ACHN (cell line): Measurements from ENCODE around the gene HTR5A.

Experiments used
- DNase-seq: peaks from one replicate; pipeline ENCODE4 v3.0.0-alpha.2; 2015
- in situ Hi-C: cut with HindIII; loops from 2 replicates; pipeline ENCODE4 v1.10.0; 2017; ENCODE audit warnings: low sequenced_read_pairs, low pct_ligation_motif_present, low pct_unique_long_range_greater_than_20kb

HTR5A gene

DNA sequence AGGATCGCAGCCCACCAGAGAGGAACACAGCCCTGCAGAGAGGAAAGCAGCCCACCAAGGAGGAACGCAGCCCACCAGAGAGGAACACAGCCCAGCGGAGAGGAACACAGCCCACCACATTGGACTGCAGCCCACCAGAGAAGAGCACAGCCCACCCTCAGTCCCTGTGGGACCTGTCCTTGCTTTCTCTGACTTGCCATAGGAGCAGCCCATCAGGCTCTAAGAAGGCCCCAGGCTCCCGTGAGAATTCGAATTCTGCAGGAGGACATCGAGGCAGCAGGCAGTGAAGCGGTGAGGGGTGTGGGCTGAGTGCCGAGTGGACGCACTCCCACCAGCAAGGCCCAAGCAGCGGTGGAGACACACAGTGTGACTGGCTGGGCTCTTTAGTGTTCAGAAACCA is 59.1 kb downstream of the HTR5A start:
- DNase-seq = no peak
- in situ Hi-C loops = no loop called here

- no peak for DNase-seq
- in situ Hi-C loops = no loop called here
Measured at GRCh38 chr7:155129789-155130188, 59.7 kb downstream of the HTR5A start.

DNA sequence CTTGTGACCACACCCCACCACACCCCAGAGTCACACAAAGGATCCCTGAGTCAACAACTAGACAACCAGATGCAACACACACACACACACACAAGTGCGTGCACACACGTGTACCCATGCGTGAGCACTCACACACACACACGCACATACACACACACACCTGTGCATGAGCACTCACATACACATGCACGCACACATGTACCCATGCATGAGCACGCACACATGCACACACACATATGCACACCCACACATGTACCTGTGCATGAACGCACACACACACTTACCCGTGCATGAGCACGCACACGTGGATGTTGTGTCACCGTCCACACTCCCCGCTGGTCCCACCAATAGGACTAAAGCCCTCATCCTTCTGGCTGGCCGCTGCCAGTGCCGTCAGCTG is 60.4 kb downstream of the HTR5A start:
- DNase-seq = no peak
- in situ Hi-C loops = no loop called here

GRCh38 chr7:155131090-155131489 is 61.0 kb downstream of the HTR5A start:
- in situ Hi-C loops = no loop called here
- no peak for DNase-seq

GRCh38 chr7:155132431-155132830 is 62.3 kb downstream of the HTR5A start:
- DNase-seq = no peak
- in situ Hi-C loops = no loop called here

DNA sequence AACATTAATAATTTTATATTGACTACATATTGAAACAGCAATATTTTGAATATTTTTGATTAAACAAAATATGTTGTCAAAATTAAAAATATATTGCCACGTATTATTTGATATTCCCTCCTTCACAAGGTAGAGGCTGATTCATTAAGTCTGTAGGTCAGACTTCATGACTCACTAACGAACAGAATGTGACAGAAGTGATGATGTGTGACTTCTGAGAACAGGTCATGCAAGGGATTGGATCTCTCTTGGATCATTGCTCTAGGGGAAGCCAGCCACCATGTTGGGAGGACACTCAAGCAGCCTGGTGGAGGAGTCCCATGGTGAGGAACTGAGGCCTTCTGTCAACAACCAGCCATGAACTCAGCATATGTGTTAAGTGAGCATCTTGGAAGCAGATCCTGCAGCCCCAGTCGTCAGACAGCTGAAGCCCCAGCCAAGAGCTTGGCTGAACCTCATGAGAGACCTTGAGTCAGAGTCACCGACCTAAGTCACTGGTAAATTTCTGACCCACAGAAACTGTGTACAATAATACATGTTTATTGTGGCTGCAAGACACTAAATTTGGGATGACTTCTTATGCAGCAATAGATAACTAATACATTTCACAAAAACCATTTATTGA is 66.6 kb downstream of the HTR5A start:
- in situ Hi-C loops = no loop called here
- DNase-seq = no peak
